DMS153 treated with DMSO at 0.1 percent for 48 hours (cell line): Measurements from ENCODE around the gene PTGES.

Experiments used
- DNase-seq: peaks from one replicate; lab custom pipeline; 2025; ENCODE audit not compliant: unreplicated experiment; lab: John Stamatoyannopoulos, UW

PTGES gene

DNA sequence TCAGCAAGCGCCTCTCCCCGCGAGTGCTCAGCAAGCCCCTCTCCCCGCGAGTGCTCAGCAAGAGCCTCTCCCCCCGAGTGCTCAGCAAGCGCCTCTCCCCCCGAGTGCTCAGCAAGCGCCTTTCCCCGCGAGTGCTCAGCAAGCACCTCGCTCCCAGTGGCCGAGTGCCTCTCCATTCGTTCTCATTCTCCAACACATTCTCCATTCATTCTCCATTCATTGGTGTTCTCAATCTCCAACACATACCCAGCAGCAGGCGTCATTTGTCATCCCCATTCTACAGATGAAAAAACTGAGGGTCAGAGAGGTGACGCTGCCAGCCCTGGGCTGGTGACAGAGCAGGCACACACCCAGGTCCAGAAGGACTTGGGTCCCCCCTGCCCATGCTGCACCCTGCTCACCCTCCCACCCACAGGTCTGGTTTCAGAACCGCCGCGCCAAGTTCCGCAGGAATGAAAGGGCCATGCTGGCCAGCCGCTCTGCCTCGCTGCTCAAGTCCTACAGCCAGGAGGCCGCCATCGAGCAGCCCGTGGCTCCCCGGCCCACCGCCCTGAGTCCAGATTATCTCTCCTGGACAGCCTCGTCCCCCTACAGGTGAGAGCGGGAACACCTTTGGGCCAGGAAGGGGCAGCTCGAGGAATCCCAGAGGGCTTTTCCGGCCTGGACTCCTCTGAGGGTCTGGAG lies 32.5 kb downstream of the PTGES start:
- no peak for DNase-seq

DNA sequence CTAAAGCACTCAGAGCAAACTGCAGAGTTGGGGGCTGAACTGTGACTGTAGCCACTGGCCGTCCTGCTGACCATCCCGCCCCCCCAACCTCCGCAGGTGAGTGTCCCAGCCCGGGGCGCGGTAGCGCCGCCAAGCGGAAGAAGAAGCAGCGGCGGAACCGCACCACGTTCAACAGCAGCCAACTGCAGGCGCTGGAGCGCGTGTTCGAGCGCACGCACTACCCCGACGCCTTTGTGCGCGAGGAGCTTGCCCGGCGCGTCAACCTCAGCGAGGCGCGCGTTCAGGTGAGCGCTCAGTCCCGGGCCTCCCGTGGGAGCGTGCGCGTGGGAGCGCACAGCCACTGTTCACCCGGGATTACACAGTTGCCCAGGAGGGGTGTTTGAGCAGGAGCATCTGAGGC lies 33.7 kb downstream of the PTGES start:
- no peak for DNase-seq

DNA sequence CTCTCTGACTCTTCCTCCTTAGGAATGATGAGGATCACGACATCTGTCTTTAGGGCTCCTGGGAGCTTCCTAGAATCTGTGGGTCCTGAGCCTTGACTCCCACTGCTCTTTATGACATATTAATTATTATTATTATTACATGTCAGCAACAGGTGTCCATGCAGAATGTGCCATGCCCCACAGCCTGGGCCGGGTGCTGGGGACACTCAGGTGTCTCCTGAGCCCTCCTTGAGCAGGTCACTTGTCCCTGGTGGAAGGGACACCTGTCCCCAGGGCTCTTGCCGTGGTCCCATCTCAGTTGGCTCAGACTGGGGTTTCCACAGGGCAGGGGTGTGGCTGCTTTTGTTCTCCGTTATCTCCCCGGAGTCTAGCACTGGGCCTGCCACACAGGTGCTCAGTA lies 34.2 kb downstream of the PTGES start:
- DNase-seq: no peak

DNA sequence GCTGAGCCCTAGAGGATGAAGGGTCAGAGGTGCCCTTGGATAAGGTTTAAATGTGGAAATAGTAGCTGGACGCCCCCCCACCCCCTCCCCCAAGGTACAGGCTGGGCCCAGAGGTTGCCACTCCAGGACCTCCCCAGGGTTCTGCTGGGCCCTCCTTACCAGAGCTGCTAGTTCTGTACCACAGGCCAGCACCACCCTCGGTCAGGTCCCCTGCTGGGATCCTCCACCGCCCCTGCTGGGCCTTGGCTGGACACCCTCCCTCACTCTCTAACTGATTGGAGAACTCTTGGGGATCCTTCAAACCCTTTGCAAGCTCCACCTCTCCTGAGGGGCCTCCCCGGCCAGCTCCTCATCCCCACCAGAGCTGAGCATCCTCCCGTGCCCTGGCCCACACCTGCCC lies 34.9 kb downstream of the PTGES start:
- DNase-seq: no peak

DNA sequence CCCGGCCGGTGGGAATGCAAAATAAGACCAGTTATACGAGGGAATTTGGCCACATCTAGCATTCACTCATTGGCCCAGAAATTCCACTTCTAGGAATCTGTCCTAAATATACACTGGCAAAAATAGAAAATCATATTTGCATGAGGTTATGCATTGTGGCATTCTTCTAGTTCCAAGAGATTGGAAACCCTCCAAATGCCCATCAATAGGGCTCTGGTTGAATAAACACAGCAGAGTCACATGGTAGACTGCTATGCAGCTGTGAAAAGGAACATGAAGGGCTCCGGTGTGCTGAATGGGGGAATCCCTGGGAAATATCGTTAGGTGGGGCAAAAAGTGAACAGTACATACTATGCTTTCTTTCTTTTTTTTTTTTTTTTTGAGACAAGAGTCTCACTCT lies 36.8 kb downstream of the PTGES start:
- DNase-seq: no peak

DNA sequence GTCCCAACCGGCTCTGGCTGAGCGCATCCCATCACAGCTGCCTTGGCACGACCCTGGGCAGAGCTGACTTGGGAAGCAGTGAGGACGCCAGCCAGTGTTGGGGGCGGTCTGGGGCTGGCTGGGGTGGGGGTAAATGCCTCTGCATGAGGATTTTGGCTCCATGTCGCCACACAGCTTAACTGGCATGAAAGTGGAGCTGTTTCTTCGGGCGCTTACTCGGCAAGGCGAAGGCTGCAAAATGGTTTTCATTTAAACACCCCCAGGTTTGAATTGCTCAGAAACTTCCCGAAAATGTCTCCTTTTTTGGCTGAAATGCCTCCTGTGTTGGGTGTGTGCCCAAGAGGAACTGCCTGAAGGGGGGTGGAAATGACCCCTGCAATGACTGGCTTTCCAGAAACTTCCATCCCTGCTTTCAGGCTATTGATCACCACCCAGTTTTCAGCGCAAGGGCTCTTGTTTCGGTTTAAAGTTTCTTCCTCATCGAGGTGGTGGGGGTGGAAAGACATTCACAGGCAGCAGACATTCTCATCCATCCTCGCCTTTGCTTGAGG lies 38.3 kb downstream of the PTGES start:
- DNase-seq: no peak

DNA sequence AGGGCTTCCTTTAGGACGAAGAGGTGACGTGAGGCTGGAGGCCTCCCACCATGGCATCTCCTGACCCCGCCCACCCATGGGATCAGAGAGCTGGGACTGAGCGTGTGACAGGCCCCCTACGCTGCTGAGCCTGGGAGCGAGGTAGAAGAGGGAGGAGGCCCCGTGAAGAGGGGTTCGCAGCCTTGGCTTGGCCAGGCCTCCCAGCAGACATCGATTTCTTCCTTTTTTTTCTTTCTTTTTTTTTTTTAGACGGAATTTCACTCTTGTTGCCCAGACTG lies 39.5 kb downstream of the PTGES start:
- DNase-seq: no peak

DNA sequence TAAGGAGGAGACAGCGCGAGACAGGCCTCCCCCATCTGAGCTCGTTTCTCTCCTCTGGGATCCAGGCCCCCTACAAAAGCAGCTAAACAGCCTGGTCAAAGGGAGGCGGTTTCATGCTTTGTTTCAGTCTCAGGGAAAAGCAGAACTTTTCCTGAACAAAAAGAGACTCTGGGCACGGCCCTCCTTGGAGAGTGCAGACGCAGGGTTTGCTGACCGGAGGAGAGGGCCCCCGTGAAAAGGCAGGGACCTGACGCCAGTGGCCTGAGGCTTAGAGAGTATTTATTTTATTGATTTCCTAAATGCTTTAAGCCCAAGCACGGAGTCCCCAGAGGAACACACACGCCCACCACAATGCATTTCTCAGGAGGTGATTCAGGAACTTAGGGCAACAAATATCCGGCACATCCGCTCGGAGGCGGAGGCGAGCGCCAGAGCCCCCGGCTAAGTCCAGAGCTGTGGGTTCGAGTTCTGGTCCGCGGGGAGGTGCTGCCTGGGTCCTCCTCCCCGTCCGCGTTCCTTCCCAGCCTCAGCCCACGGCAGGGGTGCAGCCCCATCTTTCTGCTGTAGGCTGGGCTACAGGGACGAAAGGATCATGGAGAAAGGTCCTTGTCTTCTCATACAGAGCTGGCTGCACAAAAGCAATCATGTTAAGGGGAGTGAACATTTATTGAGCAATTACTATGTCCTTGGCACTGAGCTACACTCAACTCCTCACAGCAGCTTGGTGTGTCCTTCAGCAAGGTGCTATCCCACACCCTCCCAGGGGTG lies 40.0 kb downstream of the PTGES start:
- no peak for DNase-seq

DNA sequence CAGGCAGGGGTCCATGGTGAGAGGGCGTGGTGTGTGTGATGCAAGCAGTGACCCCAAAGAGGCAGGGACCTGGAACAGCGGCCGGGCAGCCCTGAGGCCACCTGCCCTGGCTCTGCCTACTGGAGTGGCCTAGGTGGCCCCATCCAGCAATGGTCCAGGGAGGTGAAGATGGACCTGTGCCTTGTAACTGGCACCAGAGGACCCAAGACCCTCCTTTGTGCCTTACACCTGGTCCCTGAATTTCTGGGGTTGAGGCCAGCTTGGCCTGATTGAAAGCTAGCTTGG lies 42.7 kb downstream of the PTGES start:
- no peak for DNase-seq

DNA sequence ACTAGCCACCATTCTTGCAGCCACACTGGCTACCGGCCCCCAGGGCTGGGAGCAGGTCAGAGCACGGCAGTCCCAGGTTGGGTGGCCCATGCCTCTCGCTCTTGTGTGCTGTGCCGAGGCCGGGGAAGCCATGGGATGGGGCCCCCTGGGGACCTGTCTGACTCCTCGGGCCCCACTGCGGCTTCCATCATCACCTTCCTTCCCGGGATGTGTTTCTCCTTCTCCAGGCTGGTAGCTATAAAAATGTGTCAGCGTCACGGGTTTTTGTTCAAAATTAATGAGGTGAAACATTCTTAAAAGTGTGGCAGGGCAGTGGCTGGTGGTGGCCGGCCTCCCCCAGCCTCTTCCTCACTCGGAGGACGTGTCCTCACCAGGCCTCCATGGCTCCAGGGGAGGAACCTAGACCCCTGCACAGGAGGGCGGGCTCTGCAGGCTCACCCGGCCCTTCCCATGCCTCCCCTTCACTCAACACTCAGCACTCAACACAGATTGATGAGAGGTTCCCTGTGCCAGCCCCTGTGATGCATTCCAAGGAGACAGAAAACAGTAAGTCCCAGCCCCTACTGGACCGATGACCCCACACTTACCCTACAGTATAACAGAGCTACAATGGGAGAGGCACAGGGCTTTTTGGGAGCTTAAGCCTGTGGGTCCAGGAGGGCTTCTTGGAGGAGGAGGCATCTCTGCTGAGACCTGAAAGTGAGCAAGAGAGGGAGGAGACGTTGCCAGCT lies 43.2 kb downstream of the PTGES start:
- DNase-seq: no peak

DNA sequence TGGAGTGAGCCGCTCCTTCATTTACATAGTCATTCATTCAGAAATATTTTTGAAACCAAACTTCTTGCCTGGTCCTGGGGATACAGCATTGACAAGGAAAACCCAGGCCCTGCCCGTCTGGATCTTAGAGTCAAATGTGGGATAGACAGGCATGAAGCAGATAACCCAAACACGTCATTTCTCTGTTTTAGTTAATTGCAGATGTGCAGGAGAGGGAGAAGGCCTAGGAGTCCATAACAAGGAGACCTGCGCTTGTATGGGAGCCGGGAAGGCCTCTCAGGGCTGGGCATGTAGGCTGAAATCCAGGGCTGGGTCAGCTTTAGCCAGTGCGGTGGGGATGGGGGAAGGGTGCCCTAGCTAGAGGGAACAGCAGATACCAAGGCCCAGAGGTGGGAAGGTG lies 44.0 kb downstream of the PTGES start:
- no peak for DNase-seq

DNA sequence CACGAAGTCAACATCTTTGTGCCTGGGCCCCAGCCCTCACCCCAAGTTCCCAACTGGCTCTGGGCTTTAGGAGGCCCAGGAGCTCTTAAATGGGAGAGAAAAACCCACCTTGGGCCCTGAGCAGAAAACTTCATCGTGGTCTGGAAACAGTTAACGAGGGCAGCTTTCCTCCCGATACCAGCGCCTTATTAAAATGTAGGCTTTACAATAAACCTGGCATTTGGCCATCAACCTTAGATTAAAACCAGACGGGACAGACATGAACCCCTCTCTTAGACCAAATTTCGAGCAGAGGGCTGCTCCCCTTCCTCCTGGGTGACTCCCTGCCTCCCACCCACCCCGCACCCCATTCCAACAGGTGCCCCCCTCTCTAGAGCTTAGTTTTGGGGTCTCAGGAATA lies 48.0 kb downstream of the PTGES start:
- no peak for DNase-seq

DNA sequence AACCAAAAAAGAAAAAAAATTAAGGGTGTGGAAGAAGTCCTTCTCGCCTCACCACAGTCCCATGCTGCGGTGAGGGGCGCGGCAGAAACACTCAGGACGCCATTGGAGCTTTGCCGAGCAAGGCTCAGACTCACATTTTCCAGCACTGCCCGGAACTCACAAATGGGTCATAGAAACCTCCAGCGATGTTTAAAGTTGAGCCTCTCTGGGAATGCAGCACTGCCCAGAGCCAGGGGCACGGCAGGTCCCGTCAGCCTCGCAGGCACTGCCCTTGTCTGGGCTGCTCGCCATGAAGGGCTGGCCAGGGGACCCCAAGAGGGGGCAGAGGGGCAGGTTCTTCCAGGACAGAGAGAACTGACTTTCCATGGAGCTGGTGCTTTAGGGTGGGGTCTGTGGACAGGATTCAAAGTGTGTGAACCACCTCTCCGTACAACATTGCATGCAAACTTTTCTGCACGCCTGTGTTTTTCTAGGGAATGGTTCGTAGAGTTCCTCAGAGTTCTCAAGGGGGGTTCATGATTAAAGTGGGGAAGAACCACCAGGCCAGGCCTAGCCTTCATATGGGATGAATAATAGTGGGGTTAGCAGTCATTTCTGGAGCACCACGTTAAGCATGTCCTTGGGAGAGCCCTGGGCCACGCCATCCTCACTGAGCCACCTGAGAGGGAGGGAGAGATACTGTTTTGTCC lies 49.0 kb downstream of the PTGES start:
- DNase-seq: no peak

DNA sequence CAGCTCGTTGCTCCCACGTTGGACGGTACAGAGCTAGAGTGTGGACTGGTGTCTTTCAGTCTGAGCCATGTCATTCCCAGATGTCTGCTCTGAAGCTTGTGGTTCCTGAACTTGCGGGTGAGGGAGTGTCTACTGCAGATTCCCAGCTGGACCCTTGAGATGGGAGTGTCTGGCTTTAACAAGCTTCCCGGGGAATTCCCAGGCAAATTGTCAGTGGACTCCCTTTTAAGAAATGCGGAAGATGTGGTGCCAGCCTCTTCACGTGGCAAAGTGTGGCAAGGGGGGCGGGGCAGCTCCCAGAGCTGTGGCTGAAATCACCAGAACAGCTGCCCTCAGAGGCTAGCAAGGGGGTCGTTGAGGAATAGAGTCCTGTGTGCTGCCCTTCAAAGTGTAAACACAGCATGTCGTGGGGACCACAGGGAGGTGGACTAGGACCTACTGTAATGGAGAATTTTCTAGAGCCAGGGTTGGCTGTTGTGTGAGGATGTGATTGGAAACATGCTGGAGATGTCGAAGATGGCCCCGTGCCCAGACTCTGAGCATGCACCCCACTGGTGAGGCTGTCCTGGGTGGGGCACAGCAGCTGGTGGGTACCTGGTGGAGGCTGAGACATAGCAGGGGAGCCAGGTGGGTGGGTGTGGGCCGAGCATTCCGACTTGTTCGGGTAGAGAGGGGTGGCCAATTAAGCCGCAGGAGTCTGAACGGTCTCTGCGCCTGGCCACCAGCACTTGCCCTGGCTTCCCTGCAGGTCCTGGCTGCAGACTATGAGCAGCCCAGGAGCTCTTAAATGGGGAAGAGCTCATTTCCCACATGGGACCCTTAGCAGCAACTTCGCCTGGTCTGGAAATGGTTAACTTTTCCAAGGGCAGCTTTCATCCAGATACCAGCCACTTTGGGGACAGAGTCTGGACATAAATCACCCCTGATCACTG lies 50.0 kb downstream of the PTGES start:
- no peak for DNase-seq

DNA sequence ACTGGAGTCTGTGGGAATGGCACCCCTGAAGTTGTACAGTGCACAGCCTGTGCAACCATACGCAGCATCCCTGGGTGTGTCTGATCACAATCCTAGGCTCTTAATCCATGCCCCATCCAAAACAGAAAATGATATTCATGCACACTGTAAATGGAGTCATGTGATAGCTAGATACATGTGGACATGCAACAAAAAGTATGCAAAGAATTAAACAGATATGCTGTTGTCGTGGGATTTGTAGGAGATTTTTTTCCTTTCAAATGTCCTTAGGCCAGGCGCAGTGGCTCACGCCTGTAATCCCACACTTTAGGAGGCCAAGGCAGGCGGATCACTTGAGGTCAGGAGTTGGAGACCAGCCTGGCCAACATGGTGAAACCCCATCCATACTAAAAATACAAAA lies 51.3 kb downstream of the PTGES start:
- no peak for DNase-seq

DNA sequence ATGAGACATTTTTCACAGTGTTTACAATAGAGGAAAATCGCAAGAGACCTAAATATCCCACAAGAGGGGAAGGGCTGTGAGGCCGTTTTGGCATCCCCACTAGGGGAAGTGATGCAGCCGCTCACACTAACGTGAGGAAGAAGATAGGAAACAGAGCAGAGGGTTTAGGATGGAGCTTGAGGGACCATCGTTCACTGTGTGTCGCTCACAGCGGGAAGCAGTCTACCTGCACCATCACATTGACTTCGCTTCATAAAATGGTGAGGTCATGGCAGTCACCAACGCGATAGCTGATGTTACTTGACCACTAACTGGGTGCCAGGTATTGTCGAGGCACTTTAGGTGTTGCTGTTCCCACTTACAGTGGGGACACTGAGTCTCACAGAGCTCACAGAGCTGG lies 51.8 kb downstream of the PTGES start:
- no peak for DNase-seq

DNA sequence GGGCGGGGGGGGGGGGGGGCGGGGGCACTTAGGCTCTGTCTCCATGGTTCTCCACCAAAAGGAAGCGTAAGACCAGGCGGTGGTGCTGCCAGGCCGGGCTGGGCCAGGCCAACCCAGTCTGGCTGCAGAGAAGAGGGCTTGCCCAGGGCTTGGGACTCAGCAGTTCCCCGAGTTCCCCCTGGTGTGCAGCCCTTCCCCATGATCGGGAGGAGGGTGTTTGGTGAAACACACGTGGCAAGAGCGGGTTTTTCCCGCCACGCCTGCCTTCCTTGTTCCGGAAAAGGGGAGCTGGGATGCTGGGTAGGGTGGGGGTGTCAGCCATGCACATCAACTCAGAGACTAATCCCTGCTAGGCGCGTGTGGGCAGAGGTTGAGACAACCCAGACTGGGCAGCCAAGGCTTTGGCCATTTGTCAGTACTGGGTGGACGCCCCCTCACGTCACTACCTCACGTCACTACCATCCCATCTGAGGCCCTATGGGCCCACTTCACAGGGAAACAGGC lies 54.5 kb downstream of the PTGES start:
- DNase-seq: no peak

DNA sequence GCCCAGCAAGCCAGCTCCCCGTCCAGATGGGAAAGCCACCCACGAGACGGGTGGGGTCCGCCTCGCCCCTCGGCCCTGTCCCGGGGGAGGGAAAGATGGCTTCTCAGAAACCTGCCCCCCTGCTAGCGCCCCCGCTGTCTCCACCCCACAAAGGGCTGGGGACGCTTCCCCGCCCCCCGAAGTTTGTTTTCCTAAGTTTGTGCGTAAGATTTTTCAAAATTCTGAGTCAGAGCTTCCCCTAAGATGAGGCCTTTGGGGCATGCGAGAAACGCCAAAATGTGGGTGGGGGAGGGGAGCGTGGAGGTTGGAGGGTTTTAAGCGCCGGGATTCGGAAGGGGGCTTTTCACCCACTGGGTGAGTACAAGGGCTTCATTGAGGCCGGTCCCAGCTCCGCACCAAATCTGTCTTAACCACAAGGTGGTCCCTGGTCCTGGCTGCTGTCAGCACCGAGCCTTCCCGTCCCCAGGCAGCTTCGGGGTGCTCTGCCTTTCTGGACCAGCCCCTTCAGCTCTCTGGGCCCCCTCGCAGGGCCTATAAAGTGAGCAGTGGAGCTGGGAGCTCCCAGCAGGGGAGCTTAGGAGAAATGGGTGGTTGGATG lies 55.1 kb downstream of the PTGES start:
- no peak for DNase-seq

DNA sequence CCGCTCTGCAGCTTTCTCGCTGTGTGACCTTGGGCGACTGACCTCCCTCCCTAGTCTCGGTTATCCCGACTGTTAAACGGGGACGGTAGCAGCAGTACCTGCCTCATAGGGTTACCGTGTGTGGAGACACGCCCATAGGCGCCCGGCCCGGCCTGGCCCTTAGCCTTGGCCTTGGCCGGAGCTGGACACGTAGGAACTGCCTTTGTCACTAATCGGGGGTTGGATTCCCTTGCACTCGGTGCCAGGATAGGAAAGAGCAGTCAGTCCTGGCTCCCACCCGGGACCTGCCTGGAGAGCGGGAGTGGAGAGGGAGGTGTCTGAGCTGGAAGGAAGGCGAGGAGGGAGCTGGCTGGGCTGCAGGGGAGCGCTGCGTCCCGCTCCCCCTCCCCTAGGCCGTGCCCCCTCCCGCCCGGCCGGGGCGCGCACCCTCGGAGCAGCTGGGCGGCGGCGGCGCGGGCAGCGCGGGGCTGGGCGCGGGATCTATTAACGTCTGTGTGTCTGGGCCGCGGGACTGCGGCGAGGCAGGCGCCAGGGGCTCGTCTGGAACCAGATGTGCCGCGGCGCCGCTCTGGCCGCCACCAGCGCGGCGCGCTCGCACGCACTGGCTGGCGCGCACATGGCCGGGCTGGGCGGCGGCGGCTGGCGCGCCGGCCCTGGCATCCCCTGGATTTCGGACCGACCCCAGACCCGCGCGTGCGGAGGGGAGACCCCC lies 55.7 kb downstream of the PTGES start:
- DNase-seq: no peak

DNA sequence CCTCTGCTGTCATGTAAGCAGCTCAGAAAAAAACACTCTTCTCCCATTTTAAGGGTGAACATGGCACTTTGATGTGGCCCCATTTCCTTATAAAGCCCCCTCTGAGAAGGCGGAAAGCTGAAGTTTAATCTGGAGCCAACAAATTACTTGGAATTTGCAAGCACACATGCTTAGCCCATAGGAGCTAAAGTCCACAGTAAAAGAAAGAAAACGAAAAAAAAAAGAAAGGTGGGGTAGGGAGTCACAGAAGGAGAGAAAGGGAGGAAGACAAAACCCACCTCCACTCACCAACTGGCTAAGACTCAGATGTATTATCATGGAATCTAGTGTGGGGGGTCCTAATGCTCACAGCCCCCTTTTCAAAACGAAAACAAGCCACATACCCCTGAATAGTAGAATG lies 57.0 kb downstream of the PTGES start:
- DNase-seq: no peak
